GM10847 (cell line): ENCODE data around the gene CDH2.

Source experiments
- POLR2A ChIP-seq: IDR thresholded peaks from 2 replicates; pipeline ENCODE4 v1.6.1; 2011; ENCODE audit not compliant: insufficient read length; ENCODE audit errors: extremely low read depth

The CDH2 gene

DNA sequence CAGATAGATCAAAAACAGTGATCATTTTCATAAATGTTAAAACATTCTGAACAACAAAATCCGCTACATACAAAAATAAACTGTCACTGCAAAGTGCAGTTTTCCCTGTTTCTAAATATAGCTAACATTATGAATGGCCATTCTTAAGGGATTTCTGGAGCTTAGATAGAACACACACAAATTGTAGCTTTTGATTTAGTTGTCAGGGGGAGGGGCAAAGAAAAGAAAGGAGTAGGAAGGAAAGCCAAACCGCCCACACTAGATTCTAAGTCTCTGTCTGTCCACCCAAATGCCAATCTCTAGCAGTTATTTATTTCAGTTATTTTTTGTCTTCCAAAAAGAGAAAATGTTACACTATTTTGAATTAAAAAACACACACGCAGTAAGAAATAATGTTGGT, 182.4 kb downstream of the CDH2 start:
- no peak for TF ChIP-seq POLR2A

DNA sequence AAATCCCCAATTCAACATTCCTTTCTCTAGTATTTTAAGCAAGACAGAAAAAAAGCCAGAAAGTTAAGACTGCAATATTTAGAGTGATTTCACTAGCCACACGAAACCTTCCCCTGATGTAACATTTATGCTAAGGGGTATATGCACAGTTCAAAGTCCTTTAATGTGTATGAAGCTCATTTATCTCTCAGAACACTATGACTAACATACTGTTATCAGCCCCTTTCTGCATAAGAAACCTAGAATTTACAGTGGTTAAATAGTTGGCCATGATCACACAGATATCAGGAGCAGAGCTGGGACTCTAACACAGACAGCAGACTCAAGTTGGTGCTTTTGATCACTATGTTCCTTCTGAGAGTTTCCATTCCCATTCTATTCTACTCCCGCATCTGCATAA, 185.5 kb downstream of the CDH2 start:
- TF ChIP-seq POLR2A: no peak

DNA sequence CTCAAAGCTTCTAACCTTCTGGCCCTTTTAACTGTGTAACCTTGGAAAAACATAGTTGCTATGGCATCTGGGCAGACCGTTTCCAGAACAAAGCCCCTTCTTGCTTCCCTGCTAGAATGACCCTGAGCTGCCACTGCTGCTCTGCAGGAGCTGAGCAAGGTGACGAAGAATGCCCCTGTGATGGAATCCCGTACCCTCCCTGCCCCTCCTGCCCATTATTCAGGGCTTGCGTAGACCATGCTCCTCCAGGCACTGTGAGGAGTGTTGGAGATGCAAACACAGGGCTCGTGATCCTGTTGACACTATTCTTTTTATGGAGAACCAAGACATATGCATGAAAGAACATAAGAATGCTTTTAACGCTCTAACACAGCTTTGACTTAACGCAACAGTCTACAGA, 191.1 kb downstream of the CDH2 start:
- no peak for TF ChIP-seq POLR2A

DNA sequence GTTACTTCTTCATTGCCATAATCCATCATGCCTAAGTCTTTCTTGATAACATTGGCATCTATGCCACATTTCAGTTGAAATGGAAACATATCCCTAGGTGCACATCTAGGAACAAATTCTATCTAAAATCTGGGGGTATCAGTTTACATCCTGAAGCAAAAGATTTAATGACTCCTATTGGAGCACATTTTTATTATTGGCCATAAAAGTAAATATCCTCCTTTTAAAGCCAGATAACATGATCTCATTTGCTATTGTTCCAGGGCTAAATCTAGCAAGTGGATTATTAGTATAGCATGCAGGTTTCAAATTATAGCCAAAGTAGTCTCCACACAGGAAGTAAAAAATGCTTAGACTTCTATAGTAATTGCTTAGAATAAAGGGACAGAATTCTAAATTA, 193.2 kb downstream of the CDH2 start:
- TF ChIP-seq POLR2A: no peak

DNA sequence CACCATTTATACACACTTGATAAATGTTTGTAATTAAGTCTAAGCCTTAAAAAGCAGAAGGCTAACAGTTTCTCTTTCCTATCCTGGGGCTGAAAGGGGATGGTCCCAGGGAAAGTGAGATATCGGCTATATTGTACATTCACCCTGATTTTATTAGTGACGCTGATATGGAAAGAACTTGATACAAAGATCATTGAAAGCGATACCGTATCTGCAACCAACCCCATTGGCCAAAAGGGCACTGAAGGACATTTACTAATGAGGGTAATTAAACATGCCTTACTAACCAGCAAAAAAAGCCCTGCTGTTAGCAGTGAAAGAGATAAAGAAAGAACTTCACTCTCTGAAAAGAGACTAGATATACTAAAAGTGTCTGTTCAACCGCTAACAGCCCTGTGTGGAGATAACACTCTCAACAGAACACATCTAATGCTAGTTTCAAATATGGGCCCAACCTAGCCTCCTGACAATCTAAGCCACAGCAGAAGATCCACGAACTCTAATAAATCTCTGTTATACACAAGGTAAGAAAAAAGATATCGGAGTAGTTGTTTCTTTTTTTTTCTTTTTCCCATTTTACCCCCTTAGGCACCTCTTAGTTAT, 200.0 kb downstream of the CDH2 start:
- no peak for TF ChIP-seq POLR2A

DNA sequence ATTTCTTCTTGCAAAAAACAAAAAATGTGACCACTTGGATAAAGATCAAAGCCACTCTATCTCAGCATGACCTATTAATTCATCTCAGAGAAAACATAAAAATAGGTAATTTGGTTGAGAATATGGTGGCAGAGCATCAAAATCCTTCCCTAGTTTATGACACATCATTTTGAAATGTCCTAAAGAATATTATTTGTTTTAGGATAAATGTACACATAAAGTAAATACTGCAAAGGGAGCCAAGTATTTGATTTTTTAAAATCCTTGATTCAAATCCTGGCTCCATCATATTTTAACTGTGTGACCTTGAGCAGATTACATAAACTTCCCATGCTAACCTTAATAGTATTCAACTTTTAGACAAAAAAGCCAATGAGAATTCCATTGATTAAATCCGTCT, 206.6 kb downstream of the CDH2 start:
- TF ChIP-seq POLR2A: no peak

DNA sequence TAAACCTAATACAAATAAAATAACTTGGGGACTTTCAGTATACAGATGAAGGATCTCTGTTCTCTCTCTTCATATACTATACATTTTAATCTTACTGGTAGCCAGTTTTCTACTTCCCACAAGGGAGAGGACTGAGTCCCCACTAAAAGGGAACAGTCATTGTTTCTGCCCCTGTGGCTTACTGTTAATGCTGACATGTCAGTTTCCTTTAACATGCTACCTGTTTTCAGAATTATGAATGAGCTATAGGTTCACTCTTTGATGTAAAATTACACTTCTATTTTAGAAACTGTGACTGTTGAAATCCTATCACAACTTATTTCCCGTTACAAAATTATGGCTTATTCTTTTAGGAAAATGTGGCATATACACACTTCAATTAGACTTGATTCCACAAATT, 207.7 kb downstream of the CDH2 start:
- TF ChIP-seq POLR2A: no peak

DNA sequence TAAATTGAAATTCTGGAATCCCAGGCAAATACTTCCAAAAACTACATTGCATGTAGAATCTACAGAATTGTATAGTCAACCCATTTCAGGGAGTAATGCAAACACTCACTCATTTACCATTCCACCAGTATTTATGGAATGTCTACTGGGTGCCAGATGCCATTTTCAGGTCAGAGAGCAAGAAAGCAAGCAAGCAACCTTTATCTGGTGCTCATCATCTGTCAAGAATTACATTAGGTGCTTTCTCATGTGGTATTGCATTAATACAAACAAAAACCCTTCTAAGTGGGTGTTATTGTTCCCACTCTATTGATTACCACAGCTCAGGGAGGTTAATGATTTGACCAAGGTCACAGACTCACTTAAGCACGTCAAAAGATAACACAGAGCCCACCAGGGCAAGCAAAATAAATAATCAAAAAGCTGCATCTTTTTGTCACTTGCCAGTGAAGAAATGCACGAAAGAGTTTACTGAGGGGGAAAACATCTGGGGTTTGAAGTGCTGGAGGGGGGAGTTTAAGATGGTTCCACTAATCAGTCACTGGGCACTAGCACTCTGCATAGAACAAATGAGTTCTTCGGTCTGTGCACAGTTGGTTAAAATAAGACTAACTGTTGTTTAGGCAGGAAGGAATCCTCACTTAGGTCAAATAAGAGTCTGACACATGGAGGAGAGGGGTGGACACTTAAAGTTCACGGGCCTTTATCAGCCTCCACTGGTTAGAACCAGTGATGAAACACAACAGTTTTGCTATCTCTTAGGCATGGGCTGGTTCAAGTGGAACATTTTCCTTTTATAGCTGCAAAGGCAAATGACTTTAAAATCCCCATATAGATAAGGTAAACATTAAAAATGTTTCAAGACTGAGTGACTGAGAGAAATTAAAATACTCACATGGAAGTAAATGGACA, 208.8 kb downstream of the CDH2 start:
- TF ChIP-seq POLR2A: no peak

DNA sequence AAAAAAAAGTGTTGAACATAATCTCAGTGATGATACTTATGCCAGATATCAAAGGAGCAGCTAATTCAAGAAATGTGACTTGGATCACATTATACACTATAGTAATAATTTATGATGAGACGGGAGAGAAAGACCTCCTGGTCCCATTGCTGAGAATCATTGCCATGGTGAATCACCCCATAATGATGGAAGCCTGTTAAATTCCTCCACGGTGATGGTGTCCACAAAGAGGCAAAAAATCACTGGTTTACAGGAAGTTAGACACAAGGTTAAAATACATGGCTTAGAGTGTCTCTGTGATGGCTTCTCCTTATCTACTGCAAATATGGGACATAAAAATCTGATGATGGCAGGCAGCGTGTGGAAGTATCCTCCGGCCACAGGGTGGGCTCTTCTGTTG, 210.0 kb downstream of the CDH2 start:
- TF ChIP-seq POLR2A: no peak

DNA sequence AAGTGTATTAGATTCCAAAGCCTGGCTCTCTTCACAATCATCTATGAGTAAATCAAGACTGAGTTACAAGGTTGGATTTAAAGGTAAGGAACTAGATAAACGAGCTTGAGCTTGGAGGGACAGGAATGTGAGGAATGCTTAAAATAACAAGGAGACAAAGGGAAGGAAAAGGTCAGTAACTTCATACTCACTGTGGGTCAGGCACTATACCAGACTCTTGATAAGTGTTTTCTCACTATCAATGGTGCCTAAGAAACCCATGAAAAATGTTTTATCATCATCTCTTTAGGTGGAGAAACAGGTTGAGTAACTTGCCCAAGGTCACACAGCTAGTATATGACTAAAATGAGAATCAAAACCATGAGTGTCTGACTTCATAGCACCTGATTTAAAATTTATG, 212.1 kb downstream of the CDH2 start:
- no peak for TF ChIP-seq POLR2A

DNA sequence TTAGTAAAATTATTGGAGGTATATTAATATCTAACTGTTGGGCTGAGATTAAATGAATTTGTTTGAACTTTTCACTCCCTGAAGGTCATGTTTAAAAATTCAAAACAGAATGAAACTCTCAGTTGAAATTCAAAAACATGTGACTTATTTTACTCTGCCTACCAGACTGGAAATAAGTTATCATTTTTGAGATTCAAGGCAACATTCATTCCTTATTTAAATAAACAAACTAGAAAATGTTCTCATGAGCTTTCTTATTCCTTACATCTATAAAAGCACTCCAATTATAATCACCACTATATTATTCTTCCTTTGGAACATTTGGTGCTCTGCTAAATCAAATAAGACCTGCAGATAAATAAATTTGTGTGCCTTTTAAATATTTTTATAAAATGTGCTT, 217.8 kb downstream of the CDH2 start:
- no peak for TF ChIP-seq POLR2A

DNA sequence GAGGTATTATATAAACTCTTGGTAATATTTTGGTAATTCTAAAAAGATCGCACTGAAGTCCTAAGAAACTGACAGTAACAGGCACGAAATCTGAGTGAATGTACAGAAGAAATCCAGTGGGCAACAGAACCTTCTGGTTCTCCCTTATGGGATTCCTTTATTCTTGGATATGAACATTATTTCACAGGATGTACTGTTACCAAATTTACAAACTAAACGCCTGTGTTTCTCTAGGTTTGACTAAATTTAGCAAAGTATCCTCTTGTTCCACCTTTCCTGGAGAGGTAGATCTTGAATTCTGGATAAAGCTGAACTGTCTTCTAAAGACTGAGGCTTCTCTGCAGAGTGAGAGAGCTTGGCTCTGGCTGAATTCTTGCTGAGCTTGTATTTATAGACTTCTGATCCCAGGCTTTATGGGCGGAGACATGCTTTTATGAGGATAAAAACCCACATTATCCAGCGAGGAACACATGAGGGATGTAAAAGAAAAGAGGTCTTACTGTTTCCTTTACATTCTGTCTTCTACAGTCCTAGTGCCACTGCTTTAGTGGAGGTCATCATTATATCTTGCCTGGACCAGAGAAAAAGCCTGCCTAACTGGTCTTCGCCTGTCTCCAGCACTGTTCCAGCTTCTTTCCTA, 220.8 kb downstream of the CDH2 start:
- TF ChIP-seq POLR2A: no peak

DNA sequence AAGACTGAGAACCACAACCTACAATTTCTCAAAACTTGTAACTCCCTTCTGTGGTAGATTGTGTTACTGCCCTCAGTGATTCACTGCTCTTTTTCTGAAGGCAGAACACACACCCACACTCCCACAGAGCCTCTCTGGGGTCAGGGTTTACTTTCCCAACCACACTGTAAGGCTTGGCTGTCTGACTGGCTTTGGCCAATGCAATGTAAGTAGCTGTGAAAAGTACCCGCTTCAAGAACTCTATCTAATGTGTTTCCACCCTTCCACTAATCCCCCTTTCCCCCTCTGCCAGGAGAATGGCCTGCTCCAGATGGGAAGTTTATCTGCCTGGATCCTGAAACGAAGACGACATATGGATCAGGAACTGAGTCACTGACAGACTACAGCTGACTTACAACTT, 222.7 kb downstream of the CDH2 start:
- TF ChIP-seq POLR2A: no peak

DNA sequence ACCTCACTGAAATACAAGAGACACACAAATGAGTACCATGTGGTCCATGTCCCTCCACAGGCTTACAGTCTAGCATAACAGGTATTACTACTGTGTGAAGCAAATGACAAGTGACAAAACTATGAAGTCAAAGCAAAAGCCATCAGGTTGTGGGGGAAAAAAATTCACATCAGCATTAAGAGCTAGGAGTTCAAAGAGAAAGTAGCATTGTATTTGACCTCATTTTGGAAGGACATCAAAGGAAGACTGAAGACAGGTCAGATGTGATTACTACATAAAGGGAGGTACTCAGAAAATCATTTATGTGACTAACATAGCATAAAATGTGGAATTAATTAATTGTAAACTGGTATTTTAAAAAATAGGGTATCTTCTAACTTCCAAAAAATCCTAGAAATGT, 224.2 kb downstream of the CDH2 start:
- no peak for TF ChIP-seq POLR2A

DNA sequence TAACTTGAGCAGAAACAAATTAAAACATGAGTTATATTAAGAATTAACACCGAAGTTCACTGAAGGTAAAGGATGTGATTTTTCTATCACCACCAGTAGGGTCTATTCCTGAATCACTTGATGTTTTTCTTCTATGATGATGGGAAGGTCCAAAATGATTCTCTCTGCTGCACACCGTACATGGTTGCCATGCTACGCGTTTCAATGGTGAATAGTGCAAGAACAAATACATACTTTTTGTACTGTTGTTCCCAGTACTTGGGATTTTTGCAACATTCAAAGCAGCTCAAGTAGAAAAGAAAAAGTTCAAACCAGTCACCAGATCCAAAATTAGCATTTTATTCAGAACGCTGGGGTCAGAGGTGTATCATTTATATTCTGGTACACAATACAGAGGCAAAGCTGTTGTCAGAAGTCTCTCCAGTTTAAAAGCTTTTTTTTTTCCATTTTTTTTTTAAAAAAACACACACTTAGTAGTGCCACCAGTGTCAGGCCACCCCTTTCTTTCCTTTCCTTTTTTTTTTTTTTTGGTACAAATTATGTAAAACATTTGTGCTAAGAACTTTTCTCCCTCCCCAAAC, 226.2 kb downstream of the CDH2 start:
- no peak for TF ChIP-seq POLR2A

DNA sequence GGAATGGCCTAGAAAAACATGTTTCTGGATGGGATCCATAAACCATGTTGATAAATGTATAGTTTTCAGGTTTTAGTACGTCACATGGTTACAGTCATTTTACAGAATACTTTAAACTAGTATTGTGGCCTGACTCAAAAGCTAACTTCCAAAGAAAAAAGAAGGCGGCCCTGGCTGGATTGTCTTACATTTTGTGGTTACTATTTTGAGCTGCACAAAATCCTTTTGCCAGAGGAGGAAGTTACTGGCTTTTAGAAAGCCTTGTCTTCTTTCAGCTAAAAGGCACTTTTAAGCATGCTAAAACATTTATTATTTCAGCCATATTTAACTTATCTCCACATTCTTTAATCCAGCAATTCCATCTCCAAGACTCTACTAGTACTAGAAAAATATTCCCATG, 227.9 kb downstream of the CDH2 start:
- no peak for TF ChIP-seq POLR2A
